Panc1 (cell line): ENCODE data around the gene GPR42. TPM values are rescaled to one million over a fixed set of nuclear protein-coding genes. Genes with fewer than 3 reads are reported as not detected.

Source experiments
- ATAC-seq: fragments of 200-7000 bp; cut with Tn5 transposase; 2 replicates; pipeline ENCODE4 v1.9.1; 2020; ENCODE audit warnings: mild to moderate bottlenecking, moderate library complexity
- BruUV-seq: library from RNA; stranded (reverse); fragments of 400-500 nt; replicated peaks from 2 replicates; lab custom pipeline; 2021; lab: Mats Ljungman, UMichigan
- CTCF ChIA-PET: fragments of 300-600 bp; sonication (Branson Sonifier 250); formaldehyde crosslinking; loops from one replicate; lab custom pipeline; 2022; ENCODE audit warnings: antibody characterized with exemption; lab: Charles Lee
- POLR2A ChIA-PET: fragments of 300-600 bp; sonication (Branson Sonifier 250); formaldehyde crosslinking; loops from one replicate; lab custom pipeline; 2022; ENCODE audit warnings: antibody characterized with exemption; lab: Charles Lee
- DNase-seq: peaks from one replicate; pipeline ENCODE4 v3.0.0-alpha.2; 2010; ENCODE audit warnings: low read depth, low spot score
- H3K27ac ChIP-seq: 2 replicates; pipeline ENCODE4 v1.5.1; 2011; ENCODE audit warnings: mild to moderate bottlenecking, low read length, inconsistent platforms
- H3K27me3 ChIP-seq: fragments of 200-500 bp; sonication (Bioruptor generic); 2 replicates; pipeline ENCODE4 v1.6.0; 2014; ENCODE audit warnings: low read length, inconsistent platforms; ENCODE audit not compliant: control insufficient read depth, insufficient read depth
- H3K36me3 ChIP-seq: fragments of 200-500 bp; sonication (Bioruptor generic); 2 replicates; pipeline ENCODE4 v1.5.1; 2014; ENCODE audit warnings: inconsistent platforms, mild to moderate bottlenecking, low read length, moderate library complexity; ENCODE audit not compliant: control insufficient read depth, insufficient read depth
- H3K4me1 ChIP-seq: 2 replicates; pipeline ENCODE4 v1.5.1; 2011; ENCODE audit warnings: inconsistent platforms, mild to moderate bottlenecking, low read length, moderate library complexity; ENCODE audit not compliant: control insufficient read depth, insufficient read depth
- H3K4me3 ChIP-seq, 2 experiments: 2 replicates each; pipeline ENCODE4 v1.5.1; 2011 to 2012; ENCODE audit warnings: low read depth in 2 of 2, low read length in 2 of 2, mild to moderate bottlenecking in 2 of 2, inconsistent platforms in 1 of 2, moderate library complexity in 1 of 2
- H3K9me3 ChIP-seq: fragments of 200-500 bp; sonication (Bioruptor generic); 2 replicates; pipeline ENCODE4 v1.5.1; 2014; ENCODE audit warnings: low read depth, mild to moderate bottlenecking, inconsistent platforms, low read length, moderate library complexity; ENCODE audit not compliant: control insufficient read depth, insufficient read depth
- POLR2AphosphoS5 ChIP-seq: IDR thresholded peaks from 2 replicates; pipeline ENCODE4 v1.6.1; 2012; ENCODE audit warnings: mild to moderate bottlenecking, low read depth, low read length, moderate library complexity
- SIN3A ChIP-seq: IDR thresholded peaks from 2 replicates; pipeline ENCODE4 v1.6.1; 2012; ENCODE audit warnings: low read depth, mild to moderate bottlenecking, low read length, moderate library complexity, borderline replicate concordance; ENCODE audit not compliant: insufficient read depth
- TCF7L2 ChIP-seq: IDR thresholded peaks from 2 replicates; pipeline ENCODE4 v1.6.1; 2011; ENCODE audit warnings: mild to moderate bottlenecking, low read depth, low read length, inconsistent platforms
- in situ Hi-C: cut with HindIII; loops from 2 replicates; pipeline ENCODE4 v1.10.0; 2016; ENCODE audit warnings: low sequenced_read_pairs, low pct_unique_long_range_greater_than_20kb
- intact Hi-C: fragments of 100-400 bp; cut with micrococcal nuclease; formaldehyde crosslinking; loops from one replicate; pipeline ENCODE4 v1.10.0; 2022; ENCODE audit not compliant: unreplicated experiment
- total RNA-seq: library from RNA; stranded (reverse); gene quantifications from one replicate; pipeline ENCODE4 v1.2.1, GENCODE V29; 2021; ENCODE audit not compliant: unreplicated experiment
- TF ChIP-seq, protein P1 (sequence below): fragments of 450-650 bp; IDR thresholded peaks from 2 replicates; pipeline ENCODE4 v1.5.1; 2017; ENCODE audit warnings: mild to moderate bottlenecking
- TF ChIP-seq, protein P2 (sequence below), 2 experiments: IDR thresholded peaks; 2 replicates each; pipeline ENCODE4 v1.6.1; 2011 to 2012; ENCODE audit warnings: low read depth in 2 of 2, control low read depth in 1 of 2, low read length in 1 of 2, mild to moderate bottlenecking in 1 of 2, moderate library complexity in 1 of 2; ENCODE audit not compliant: insufficient read depth in 1 of 2

The GPR42 gene
- total RNA-seq, 1 experiment from 2014 or later = not detected

DNA sequence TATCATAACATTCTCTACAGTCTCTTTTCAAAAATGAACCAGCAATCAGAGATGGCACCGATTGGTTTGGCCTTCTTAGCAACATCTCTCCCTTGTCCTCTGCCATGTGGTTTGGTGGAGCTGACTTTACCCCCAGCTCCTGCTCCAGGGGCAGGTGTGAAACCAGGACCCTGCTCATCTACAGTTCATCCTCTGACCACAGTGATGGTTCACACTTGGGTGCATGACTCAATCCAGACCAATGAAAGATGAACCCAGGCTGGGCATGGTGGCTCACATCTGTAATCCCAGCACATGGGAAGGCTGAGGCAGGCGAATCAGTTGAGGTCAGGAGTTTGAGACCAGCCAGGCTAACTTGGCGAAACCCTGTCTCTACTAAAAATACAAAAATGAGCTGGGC is 43.6 kb downstream of the GPR42 start:
- Histone ChIP-seq H3K9me3 (no peaks in the 10 kb centered on the region), H3K4me3 (no peak overlapping the region), H3K27me3 (peaks cover 27% of the 10 kb centered on the region), H3K4me1 (no peaks in the 10 kb centered on the region), H3K36me3 (no peaks in the 10 kb centered on the region), H3K27ac (no peak overlapping the region)
- BruUV-seq = no TSS peak
- DNase-seq = no peak
- in situ Hi-C loops (no loop called here), intact Hi-C loops (no loop called here)
- ChIA-PET CTCF (no interaction called here), POLR2A (no interaction called here)
- no peak for ATAC-seq
- TF ChIP-seq SIN3A (no peak), TCF7L2 (no peak)

DNA sequence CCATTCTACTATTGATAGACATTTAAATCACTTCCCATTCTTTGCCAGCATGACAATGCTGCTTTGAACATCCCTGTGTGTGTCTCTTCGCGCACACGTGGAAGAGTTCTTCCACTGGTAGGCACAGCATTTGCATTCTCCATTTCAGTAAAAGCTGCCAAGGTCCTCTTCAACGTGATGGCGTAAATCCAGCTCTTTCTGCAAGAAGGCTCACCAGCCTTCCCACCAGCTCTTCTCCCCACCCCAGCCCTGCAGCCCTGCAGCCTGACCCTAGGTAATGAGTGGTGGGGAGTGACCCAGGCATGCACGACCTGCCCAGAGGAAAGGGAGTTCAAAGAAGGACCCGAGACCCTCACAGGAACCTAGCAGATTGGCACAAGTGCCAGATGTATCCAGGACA is 45.5 kb downstream of the GPR42 start:
- DNase-seq = no peak
- Histone ChIP-seq H3K36me3 (no peaks in the 10 kb centered on the region), H3K4me3 (no peak overlapping the region), H3K9me3 (no peaks in the 10 kb centered on the region), H3K27me3 (peaks cover 19% of the 10 kb centered on the region), H3K4me1 (no peaks in the 10 kb centered on the region; the same call in 1 of the 2 replicates), H3K27ac (no peak overlapping the region)
- TF ChIP-seq, protein P1, sequence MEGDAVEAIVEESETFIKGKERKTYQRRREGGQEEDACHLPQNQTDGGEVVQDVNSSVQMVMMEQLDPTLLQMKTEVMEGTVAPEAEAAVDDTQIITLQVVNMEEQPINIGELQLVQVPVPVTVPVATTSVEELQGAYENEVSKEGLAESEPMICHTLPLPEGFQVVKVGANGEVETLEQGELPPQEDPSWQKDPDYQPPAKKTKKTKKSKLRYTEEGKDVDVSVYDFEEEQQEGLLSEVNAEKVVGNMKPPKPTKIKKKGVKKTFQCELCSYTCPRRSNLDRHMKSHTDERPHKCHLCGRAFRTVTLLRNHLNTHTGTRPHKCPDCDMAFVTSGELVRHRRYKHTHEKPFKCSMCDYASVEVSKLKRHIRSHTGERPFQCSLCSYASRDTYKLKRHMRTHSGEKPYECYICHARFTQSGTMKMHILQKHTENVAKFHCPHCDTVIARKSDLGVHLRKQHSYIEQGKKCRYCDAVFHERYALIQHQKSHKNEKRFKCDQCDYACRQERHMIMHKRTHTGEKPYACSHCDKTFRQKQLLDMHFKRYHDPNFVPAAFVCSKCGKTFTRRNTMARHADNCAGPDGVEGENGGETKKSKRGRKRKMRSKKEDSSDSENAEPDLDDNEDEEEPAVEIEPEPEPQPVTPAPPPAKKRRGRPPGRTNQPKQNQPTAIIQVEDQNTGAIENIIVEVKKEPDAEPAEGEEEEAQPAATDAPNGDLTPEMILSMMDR = no peak
- TF ChIP-seq, protein P2, sequence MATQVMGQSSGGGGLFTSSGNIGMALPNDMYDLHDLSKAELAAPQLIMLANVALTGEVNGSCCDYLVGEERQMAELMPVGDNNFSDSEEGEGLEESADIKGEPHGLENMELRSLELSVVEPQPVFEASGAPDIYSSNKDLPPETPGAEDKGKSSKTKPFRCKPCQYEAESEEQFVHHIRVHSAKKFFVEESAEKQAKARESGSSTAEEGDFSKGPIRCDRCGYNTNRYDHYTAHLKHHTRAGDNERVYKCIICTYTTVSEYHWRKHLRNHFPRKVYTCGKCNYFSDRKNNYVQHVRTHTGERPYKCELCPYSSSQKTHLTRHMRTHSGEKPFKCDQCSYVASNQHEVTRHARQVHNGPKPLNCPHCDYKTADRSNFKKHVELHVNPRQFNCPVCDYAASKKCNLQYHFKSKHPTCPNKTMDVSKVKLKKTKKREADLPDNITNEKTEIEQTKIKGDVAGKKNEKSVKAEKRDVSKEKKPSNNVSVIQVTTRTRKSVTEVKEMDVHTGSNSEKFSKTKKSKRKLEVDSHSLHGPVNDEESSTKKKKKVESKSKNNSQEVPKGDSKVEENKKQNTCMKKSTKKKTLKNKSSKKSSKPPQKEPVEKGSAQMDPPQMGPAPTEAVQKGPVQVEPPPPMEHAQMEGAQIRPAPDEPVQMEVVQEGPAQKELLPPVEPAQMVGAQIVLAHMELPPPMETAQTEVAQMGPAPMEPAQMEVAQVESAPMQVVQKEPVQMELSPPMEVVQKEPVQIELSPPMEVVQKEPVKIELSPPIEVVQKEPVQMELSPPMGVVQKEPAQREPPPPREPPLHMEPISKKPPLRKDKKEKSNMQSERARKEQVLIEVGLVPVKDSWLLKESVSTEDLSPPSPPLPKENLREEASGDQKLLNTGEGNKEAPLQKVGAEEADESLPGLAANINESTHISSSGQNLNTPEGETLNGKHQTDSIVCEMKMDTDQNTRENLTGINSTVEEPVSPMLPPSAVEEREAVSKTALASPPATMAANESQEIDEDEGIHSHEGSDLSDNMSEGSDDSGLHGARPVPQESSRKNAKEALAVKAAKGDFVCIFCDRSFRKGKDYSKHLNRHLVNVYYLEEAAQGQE (IDR thresholded peaks at IDR 0.05; ENCODE audit: insufficient read depth in 1 of 2, low read depth in 2 of 2, low read length in 1 of 2) = no peak
- TF ChIP-seq TCF7L2 = no peak
- no peak for TF ChIP-seq POLR2AphosphoS5
- no peak for TF ChIP-seq SIN3A
- in situ Hi-C loops = no loop called here
- BruUV-seq = no TSS peak
- ChIA-PET POLR2A (interaction anchor here (0.7 kb wide), 1 partner anchor 208 kb away, joined by 4 read pairs; no protein-coding TSS in a partner anchor), CTCF (no interaction called here)
- no peak for ATAC-seq
- intact Hi-C loops = no loop called here

DNA sequence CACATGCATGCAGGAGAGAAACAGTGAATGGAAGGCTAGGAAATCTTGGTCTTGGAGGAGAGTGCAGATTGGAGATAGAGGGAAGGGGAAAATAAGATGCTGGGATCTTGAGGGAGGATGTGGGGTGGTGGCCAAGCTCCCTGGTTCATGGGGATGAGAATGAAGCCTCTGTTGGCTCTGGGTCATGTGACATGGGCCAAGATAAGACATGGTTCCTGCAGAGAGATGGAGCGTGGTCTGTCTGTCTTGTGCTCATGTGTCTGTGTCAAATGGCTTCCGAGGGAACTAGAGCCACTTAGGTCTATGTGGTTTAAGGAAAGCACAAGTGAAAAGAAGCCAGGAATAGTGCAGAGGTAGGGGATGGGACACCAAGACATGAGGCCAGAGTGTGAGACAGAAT is 46.4 kb downstream of the GPR42 start:
- Histone ChIP-seq H3K9me3 (no peaks in the 10 kb centered on the region), H3K27ac (no peak overlapping the region), H3K4me3 (no peak overlapping the region), H3K27me3 (peaks cover 14% of the 10 kb centered on the region), H3K36me3 (no peaks in the 10 kb centered on the region), H3K4me1 (no peaks in the 10 kb centered on the region; the same call in 1 of the 2 replicates)
- DNase-seq (no peak), ATAC-seq (no peak)
- in situ Hi-C loops (no loop called here), intact Hi-C loops (no loop called here)
- no TSS peak for BruUV-seq
- POLR2A ChIA-PET = no interaction called here
- TF ChIP-seq SIN3A (no peak), TCF7L2 (no peak), POLR2AphosphoS5 (no peak)
- TF ChIP-seq, protein P2 (IDR thresholded peaks at IDR 0.05; ENCODE audit: insufficient read depth in 1 of 2, low read depth in 2 of 2, low read length in 1 of 2) = no peak
- TF ChIP-seq, protein P1 = no peak
- CTCF ChIA-PET = no interaction called here
